HL-60 (cell line): ENCODE measurements around the gene VWA8.

Experiments used
- CTCF ChIP-seq: IDR thresholded peaks from one replicate; pipeline ENCODE4 v1.5.1; 2011; ENCODE audit warnings: low read length, control low read depth, inconsistent platforms; ENCODE audit not compliant: insufficient read depth
- POLR2AphosphoS5 ChIP-seq: IDR thresholded peaks from 2 replicates; pipeline ENCODE4 v1.6.1; 2012; ENCODE audit warnings: low read depth

GRCh38 chr13:41596190-41596589 lies 364.7 kb downstream of the VWA8 start:
- TF ChIP-seq CTCF (no peak), POLR2AphosphoS5 (no peak)
